Measurements from ENCODE around the gene TMEM25.

DNA sequence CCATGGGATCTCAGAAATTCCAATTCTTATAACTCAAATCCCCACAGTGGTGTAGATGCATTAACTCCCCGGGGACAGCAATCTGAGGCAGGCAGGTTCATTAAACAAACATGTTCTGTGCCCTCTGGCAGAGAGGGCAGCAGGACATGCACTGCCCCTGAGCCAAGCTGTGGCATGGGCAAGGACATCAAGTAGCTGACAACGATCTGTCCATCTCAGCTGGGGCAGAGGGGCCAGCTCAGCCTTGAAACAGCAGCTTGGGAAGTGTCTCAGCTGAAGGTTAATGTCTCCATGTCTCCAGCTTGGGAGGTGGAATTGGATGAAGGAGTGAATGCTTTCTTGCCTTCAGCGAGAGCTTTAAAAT is 13.6 kb downstream of the TMEM25 start:
- no peak for TF ChIP-seq POLR2A (IDR thresholded peaks at IDR 0.05)
- TF ChIP-seq, protein P1, sequence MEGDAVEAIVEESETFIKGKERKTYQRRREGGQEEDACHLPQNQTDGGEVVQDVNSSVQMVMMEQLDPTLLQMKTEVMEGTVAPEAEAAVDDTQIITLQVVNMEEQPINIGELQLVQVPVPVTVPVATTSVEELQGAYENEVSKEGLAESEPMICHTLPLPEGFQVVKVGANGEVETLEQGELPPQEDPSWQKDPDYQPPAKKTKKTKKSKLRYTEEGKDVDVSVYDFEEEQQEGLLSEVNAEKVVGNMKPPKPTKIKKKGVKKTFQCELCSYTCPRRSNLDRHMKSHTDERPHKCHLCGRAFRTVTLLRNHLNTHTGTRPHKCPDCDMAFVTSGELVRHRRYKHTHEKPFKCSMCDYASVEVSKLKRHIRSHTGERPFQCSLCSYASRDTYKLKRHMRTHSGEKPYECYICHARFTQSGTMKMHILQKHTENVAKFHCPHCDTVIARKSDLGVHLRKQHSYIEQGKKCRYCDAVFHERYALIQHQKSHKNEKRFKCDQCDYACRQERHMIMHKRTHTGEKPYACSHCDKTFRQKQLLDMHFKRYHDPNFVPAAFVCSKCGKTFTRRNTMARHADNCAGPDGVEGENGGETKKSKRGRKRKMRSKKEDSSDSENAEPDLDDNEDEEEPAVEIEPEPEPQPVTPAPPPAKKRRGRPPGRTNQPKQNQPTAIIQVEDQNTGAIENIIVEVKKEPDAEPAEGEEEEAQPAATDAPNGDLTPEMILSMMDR (IDR thresholded peaks at IDR 0.05), result no peak

Measured in thyroid gland (tissue), 4 donors.